ENCODE measurements around the gene BABAM1.
A peak's percentile ranks its signal among the peaks of the same experiment; 100 is the strongest.

DNA sequence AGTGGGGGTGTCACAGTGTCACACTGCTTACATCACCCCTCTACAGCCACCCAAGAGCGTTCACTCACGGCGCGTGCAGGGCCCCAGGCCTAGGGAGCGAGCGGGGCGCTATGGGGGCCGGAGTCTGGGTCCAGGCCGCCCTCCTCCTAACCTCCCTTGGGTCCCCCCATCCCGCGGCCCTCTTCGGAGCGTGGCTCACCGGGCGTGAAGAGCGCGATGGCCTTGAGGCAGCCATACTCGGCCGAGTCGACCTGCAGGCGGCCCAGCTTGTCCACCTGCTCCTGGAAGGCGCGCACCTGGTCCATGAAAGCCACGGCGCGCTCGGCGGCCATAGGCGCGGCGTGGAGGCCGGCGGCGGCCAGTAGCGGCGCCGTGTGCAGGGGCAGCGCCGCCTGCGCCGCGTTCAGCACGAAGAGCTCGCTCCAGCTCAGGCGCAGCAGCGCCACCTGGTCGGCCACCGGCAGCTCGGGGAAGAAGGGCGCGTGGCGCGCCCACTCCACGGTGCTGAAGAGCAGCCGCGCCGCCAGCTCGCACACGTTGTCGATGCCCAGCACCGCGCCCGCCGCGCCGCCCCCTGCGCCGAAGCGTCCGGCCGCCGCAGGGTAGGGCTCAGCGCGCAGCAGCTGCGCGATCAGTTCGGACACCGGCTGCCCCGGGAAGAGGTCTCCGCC, 31.8 kb upstream of the BABAM1 start:
- TF ChIP-seq CTCF (IDR thresholded peaks at IDR 0.05) (peak; percentile 12 to 72 (median 58)), POLR2A (IDR thresholded peaks at IDR 0.05) (no peak)

All from prostate gland (tissue), 2 donors.